Ovary (tissue), 3 donors: ENCODE measurements around the gene NRL.

Source experiments
- CTCF ChIP-seq, 3 donors: fragments of 450-650 bp in 2 of 3; fragments of 200-600 bp in 1 of 3; IDR thresholded peaks; one replicate each; pipeline versions ENCODE4 v1.5.1 to v1.8.0; 2016 to 2022; ENCODE audit warnings: antibody characterized with exemption in 3 of 3, mild to moderate bottlenecking in 1 of 3
- EP300 ChIP-seq: sonication (generic); formaldehyde crosslinking; IDR thresholded peaks from one replicate; pipeline ENCODE4 v1.6.1; 2017; ENCODE audit warnings: antibody characterized with exemption
- POLR2A ChIP-seq: fragments of 450-650 bp; IDR thresholded peaks from one replicate; pipeline ENCODE4 v1.6.1; 2017; ENCODE audit warnings: antibody characterized with exemption, mild to moderate bottlenecking, moderate library complexity
- donor health status: DM: no; HTN: no; CAD: no.

DNA sequence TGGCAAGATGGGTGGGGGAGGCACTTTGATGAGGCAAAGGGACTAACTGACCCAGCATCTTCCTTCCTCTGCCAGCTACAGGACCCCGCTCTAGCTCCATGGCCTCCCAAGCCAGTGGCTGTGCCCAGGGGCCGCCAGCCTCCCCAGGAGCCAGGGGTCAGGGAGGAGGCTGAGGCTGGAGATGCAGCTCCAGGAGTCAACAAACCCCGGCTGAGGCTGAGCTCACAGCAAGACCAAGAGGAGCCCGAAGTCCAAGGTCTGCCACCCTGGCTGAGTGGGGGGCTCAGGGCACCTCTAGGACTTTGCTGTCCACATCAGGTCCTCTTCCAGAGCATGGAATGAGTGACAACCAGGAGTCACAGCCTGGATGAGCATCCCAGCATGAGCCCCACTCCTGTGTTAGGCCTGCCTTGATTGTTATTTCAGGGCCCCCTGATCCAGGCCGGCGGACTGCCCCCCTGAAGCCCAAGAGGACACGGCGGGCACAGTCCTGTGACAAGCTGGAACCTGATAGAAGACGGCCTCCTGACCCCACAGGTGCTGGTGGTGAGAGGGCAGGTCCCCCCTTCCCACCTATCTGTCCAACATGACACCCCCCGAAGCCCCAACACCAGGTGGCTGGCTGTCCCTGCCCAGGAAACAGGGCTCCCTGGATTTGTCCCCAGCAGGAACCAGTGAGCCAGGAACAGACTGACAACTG, 45.9 kb downstream of the NRL start:
- TF ChIP-seq CTCF (IDR thresholded peaks at IDR 0.05) = no peak
- no peak for TF ChIP-seq EP300
- TF ChIP-seq POLR2A = no peak
